Activated T-helper 2 cell treated with anti-CD3 and anti-CD28 coated beads, Interferon-gamma antibody, Interleukin-2, Interleukin-4, amounts not matched to agents 10 μg/mL and 5 μg/mL and 100 μg/mL, durations not matched to agents 14 hours and 24 hours and 36 hours (primary cell): ENCODE results near the gene NYNRIN. TPM values are rescaled to one million over a fixed set of nuclear protein-coding genes. Genes with fewer than 3 reads are reported as not detected.
"Not testable (repeated sequence)": the region's sequence is repeated elsewhere in the genome, so short reads cannot be mapped to it uniquely, and the experiment has no call there.

ENCODE experiments used
- DNase-seq: peaks from one replicate; pipeline ENCODE4 v3.0.0; 2021; ENCODE audit warnings: low spot score
- H3K27ac Mint-ChIP-seq: one replicate; pipeline ENCODE4 v1.8.0; 2021; ENCODE audit warnings: mixed read lengths
- H3K27me3 Mint-ChIP-seq: one replicate; pipeline ENCODE4 v1.8.0; 2021; ENCODE audit warnings: low read depth, mixed read lengths
- H3K36me3 Mint-ChIP-seq: one replicate; pipeline ENCODE4 v1.8.0; 2021; ENCODE audit warnings: low read depth, mixed read lengths
- H3K4me1 Mint-ChIP-seq: one replicate; pipeline ENCODE4 v1.8.0; 2021; ENCODE audit warnings: low read depth, mixed read lengths
- H3K4me3 Mint-ChIP-seq: one replicate; pipeline ENCODE4 v1.8.0; 2021; ENCODE audit warnings: low read depth, mild to moderate bottlenecking, moderate library complexity, mixed read lengths
- H3K9me3 Mint-ChIP-seq: one replicate; pipeline ENCODE4 v1.8.0; 2021; ENCODE audit warnings: mixed read lengths
- intact Hi-C: fragments of 100-400 bp; cut with micrococcal nuclease; formaldehyde crosslinking; loops from one replicate; pipeline ENCODE4 v1.15.1; 2023
- total RNA-seq: library from RNA; stranded (reverse); gene quantifications from 2 replicates; pipeline ENCODE4 v1.2.3, GENCODE V29; 2022

The NYNRIN gene
- total RNA-seq, 1 donor from 2014 or later, result 0.34 TPM

GRCh38 chr14:24442240-24443052 is 43.6 kb downstream of the NYNRIN start, which contains the start of gene SDR39U1:
Gene SDR39U1, minus strand, starts transcription at chr14:24442776. Its CDS starts 7 bp downstream, at chr14:24442769.
- Mint-ChIP-seq H3K9me3 (no peaks in the 10 kb centered on the region), H3K27me3 (no peaks in the 10 kb centered on the region), H3K4me1 (peaks cover 40% of the 10 kb centered on the region), H3K36me3 (peaks cover 34% of the 10 kb centered on the region), H3K4me3 (peak within 1 kb of the TSS; percentile 95), H3K27ac (peak within 1 kb of the TSS; percentile 98)
- intact Hi-C loops, result loop anchor here (1.0 to 2.0 kb wide), 3 partner anchors 11 to 328 kb away; partner anchors contain the start of genes DCAF11 and NRL
- peak; percentile 98 for DNase-seq

GRCh38 chr14:24443053-24443665 is 44.4 kb downstream of the NYNRIN start:
- Mint-ChIP-seq H3K4me3 (peak overlapping the region; percentile 95), H3K27ac (peak overlapping the region; percentile 98), H3K36me3 (peaks cover 27% of the 10 kb centered on the region), H3K4me1 (peaks cover 36% of the 10 kb centered on the region), H3K9me3 (no peaks in the 10 kb centered on the region), H3K27me3 (no peaks in the 10 kb centered on the region)
- intact Hi-C loops, result loop anchor here (2.0 kb wide), 1 partner anchor 250 kb away; no protein-coding TSS in a partner anchor
- DNase-seq, result no peak

- DNase-seq, H3K4me1 Mint-ChIP-seq, H3K27ac Mint-ChIP-seq, intact Hi-C loops, H3K27me3 Mint-ChIP-seq, H3K4me3 Mint-ChIP-seq: not testable (repeated sequence)
- Mint-ChIP-seq H3K36me3 (peaks cover 19% of the 10 kb centered on the region), H3K9me3 (peaks cover 16% of the 10 kb centered on the region)
Measured at GRCh38 chr14:24450828-24451227, 52.0 kb downstream of the NYNRIN start.

- H3K9me3 Mint-ChIP-seq, result peaks cover 16% of the 10 kb centered on the region
- H3K4me1 Mint-ChIP-seq, result peaks cover 1% of the 10 kb centered on the region
- H3K27ac Mint-ChIP-seq, result no peak overlapping the region
- no peak overlapping the region for H3K4me3 Mint-ChIP-seq
- intact Hi-C loops, result no loop called here
- peaks cover 15% of the 10 kb centered on the region for H3K36me3 Mint-ChIP-seq
- DNase-seq, result no peak
- H3K27me3 Mint-ChIP-seq, result no peaks in the 10 kb centered on the region
Measured at GRCh38 chr14:24456980-24457379, 58.2 kb downstream of the NYNRIN start.

- Mint-ChIP-seq H3K27me3 (no peaks in the 10 kb centered on the region), H3K4me1 (peaks cover 3% of the 10 kb centered on the region), H3K36me3 (peaks cover 7% of the 10 kb centered on the region), H3K27ac (no peak overlapping the region), H3K9me3 (peaks cover 11% of the 10 kb centered on the region), H3K4me3 (no peak overlapping the region)
- no peak for DNase-seq
- intact Hi-C loops, result no loop called here
Measured at GRCh38 chr14:24458736-24459135, 59.9 kb downstream of the NYNRIN start.

GRCh38 chr14:24459331-24459730 is 60.5 kb downstream of the NYNRIN start:
- intact Hi-C loops, result no loop called here
- peaks cover 5% of the 10 kb centered on the region for H3K4me1 Mint-ChIP-seq
- peaks cover under 1% of the 10 kb centered on the region for H3K36me3 Mint-ChIP-seq
- no peak overlapping the region for H3K27ac Mint-ChIP-seq
- no peaks in the 10 kb centered on the region for H3K27me3 Mint-ChIP-seq
- no peak for DNase-seq
- peaks cover 5% of the 10 kb centered on the region for H3K9me3 Mint-ChIP-seq
- no peak overlapping the region for H3K4me3 Mint-ChIP-seq

GRCh38 chr14:24461336-24461735 is 62.5 kb downstream of the NYNRIN start:
- Mint-ChIP-seq H3K27ac (no peak overlapping the region), H3K9me3 (no peaks in the 10 kb centered on the region), H3K27me3 (no peaks in the 10 kb centered on the region), H3K4me1 (peaks cover 8% of the 10 kb centered on the region), H3K36me3 (no peaks in the 10 kb centered on the region), H3K4me3 (no peak overlapping the region)
- no peak for DNase-seq
- intact Hi-C loops, result no loop called here

- Mint-ChIP-seq H3K27me3 (peaks cover 7% of the 10 kb centered on the region), H3K4me1 (peaks cover 7% of the 10 kb centered on the region), H3K27ac (no peak overlapping the region), H3K36me3 (no peaks in the 10 kb centered on the region), H3K4me3 (no peak overlapping the region), H3K9me3 (no peaks in the 10 kb centered on the region)
- intact Hi-C loops, result no loop called here
- no peak for DNase-seq
Measured at GRCh38 chr14:24463017-24463883, 64.4 kb downstream of the NYNRIN start.

GRCh38 chr14:24463884-24464785 is 65.3 kb downstream of the NYNRIN start:
- H3K27ac Mint-ChIP-seq, result no peak overlapping the region
- no peaks in the 10 kb centered on the region for H3K9me3 Mint-ChIP-seq
- H3K36me3 Mint-ChIP-seq, result no peaks in the 10 kb centered on the region
- intact Hi-C loops, result no loop called here
- peaks cover 7% of the 10 kb centered on the region for H3K4me1 Mint-ChIP-seq
- DNase-seq, result no peak
- H3K27me3 Mint-ChIP-seq, result peaks cover 9% of the 10 kb centered on the region
- no peak overlapping the region for H3K4me3 Mint-ChIP-seq

- peaks cover 7% of the 10 kb centered on the region for H3K4me1 Mint-ChIP-seq
- no peaks in the 10 kb centered on the region for H3K36me3 Mint-ChIP-seq
- H3K27me3 Mint-ChIP-seq, result peaks cover 9% of the 10 kb centered on the region
- DNase-seq, result no peak
- no peak overlapping the region for H3K27ac Mint-ChIP-seq
- H3K9me3 Mint-ChIP-seq, result no peaks in the 10 kb centered on the region
- intact Hi-C loops, result no loop called here
- no peak overlapping the region for H3K4me3 Mint-ChIP-seq
Measured at GRCh38 chr14:24465368-24465767, 66.6 kb downstream of the NYNRIN start.

GRCh38 chr14:24465805-24466204 is 67.0 kb downstream of the NYNRIN start:
- H3K4me1 Mint-ChIP-seq, result peaks cover 7% of the 10 kb centered on the region
- peaks cover 9% of the 10 kb centered on the region for H3K27me3 Mint-ChIP-seq
- DNase-seq, result no peak
- H3K27ac Mint-ChIP-seq, result no peak overlapping the region
- H3K36me3 Mint-ChIP-seq, result no peaks in the 10 kb centered on the region
- H3K9me3 Mint-ChIP-seq, result peaks cover 2% of the 10 kb centered on the region
- intact Hi-C loops, result no loop called here
- H3K4me3 Mint-ChIP-seq, result no peak overlapping the region
